ENCODE data around the gene ZBTB38.

ZBTB38 gene

DNA sequence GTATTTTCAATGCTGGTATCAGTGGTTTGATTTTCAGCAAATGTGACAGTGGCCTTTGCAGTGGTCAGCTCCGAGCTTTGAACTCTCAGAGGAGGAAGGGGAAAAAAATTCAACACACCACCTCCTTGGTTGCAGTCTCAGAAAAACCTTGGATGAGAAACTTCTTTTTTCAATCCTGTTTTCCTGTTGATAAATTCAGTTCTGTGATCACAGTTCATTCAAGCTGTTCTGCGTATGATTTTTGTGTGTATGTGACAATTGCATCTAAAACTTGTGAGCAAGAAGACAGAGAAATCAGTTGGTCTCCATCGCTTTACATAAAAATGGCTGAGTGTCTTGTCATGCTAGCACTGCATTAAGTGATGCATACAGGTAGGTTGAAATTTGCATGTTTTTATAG lies 19.2 kb downstream of the ZBTB38 start:
- DNase-seq: no peak

GRCh38 chr3:141388395-141388794 lies 20.1 kb downstream of the ZBTB38 start:
- no peak for DNase-seq

GRCh38 chr3:141388823-141389621 lies 20.7 kb downstream of the ZBTB38 start:
- no peak for DNase-seq

GRCh38 chr3:141389703-141390102 lies 21.4 kb downstream of the ZBTB38 start:
- DNase-seq: no peak

- DNase-seq: no peak
Measured at GRCh38 chr3:141390747-141391146, 22.4 kb downstream of the ZBTB38 start.

- no peak for DNase-seq
Measured at GRCh38 chr3:141391298-141391990, 23.1 kb downstream of the ZBTB38 start.

DNA sequence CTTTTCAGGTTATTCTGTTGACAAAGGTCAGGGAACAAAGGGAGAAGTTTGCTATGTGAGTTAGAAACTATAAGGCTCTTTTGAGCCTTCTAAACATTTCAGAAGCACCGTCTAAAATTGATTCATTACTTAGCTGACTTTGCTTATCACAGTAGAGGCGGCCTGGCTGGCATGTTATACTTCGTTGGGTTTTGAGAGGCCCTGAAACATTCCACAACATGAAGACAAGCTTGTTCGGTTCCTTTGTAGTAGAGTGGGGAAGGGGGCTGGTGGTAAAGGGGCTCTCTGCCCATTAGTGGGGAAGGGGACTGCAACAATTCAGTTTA lies 23.6 kb downstream of the ZBTB38 start:
- no peak for DNase-seq

GRCh38 chr3:141392416-141392815 lies 24.1 kb downstream of the ZBTB38 start:
- DNase-seq: no peak

GRCh38 chr3:141392897-141393734 lies 24.8 kb downstream of the ZBTB38 start:
- DNase-seq: no peak

DNA sequence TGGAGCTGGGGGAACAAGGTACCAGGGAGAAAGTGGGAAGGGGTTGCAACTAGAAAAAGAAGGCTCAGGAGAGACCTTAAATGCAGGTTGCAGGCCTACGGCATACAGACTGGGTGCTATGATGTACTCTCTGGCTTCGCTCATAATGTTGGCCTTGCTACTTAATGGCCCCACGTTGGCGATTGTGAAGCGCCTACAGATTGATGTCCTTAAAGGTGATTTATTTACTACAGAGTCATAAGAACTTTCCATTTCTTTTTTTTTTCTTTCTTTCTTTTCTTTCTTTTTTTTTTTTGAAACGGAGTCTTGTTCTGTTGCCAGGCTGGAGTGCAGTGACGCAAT lies 25.4 kb downstream of the ZBTB38 start:
- DNase-seq: no peak

- DNase-seq: no peak
Measured at GRCh38 chr3:141394560-141394959, 26.3 kb downstream of the ZBTB38 start.

DNA sequence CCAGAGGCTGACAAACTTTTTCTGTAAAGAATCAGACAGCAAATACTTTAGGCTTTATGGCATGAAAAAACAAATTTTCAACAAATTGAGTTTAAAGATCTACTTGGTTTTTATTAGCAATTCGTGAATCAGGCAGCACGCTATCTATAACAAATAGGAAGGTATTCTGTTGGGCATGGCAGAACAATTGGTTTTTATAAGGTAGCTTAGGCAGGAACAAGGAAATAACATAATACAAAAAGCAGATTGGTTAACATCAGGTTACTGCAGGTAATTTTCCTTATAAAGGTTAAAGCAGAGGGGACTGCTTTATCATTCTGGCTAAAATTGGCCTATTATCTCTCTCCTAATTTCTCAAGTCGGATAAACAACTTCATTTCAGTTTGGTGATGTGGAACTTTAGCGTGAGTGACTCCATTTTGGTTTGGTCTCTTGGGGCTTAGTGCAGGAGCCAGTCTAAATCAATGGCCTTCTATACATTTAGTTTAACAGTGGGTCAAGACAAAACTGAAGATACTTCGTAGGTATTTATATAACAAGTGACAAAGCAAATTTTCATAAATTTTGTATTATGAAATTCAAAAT lies 26.8 kb downstream of the ZBTB38 start:
- no peak for DNase-seq

GRCh38 chr3:141397996-141398395 lies 29.7 kb downstream of the ZBTB38 start:
- no peak for DNase-seq

GRCh38 chr3:141399200-141399599 lies 30.9 kb downstream of the ZBTB38 start:
- no peak for DNase-seq

DNA sequence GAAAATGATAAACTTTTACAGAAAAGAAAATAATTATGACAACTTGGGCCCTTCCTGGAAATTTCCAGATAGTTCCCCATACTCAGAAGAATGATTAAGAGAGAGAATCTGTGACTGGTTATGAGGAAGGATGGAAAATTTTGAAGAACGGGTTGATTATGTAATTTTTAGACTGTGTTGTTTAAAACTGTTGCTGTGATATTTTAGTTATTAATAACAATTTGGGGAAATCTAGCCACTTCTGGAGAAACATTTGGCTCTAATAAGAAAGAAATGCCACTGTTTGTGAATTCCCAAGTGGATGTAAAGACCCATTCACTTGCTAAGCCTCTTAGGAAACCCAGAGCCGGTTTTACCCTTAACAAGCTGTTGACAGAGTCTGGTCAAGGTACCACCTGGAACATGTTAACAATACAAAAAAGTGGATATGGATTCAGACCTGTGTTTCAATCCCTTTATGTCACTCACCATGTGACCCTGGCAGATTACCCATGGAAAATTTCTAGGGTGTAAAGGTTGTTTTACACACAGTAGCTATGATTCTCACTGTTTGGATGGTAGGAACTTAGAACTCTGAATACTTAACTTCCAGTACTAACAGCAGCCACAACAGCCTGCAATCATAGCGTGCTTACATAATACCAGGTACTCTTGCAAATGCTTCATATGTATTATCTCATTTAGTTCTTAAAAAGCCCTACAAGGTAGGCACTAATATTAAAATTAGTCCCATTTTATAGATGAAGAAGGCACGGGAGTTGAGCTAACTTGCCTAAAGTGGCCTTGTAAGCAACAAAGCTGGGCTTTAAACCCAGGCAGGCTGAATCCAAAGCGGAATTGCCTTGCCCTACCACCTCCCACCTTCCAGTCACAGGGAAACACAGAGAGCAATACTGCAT lies 32.0 kb downstream of the ZBTB38 start:
- peak; percentile 12 to 76 for DNase-seq

- peak; percentile 2 to 25 for DNase-seq
Measured at GRCh38 chr3:141401095-141401494, 32.8 kb downstream of the ZBTB38 start.

DNA sequence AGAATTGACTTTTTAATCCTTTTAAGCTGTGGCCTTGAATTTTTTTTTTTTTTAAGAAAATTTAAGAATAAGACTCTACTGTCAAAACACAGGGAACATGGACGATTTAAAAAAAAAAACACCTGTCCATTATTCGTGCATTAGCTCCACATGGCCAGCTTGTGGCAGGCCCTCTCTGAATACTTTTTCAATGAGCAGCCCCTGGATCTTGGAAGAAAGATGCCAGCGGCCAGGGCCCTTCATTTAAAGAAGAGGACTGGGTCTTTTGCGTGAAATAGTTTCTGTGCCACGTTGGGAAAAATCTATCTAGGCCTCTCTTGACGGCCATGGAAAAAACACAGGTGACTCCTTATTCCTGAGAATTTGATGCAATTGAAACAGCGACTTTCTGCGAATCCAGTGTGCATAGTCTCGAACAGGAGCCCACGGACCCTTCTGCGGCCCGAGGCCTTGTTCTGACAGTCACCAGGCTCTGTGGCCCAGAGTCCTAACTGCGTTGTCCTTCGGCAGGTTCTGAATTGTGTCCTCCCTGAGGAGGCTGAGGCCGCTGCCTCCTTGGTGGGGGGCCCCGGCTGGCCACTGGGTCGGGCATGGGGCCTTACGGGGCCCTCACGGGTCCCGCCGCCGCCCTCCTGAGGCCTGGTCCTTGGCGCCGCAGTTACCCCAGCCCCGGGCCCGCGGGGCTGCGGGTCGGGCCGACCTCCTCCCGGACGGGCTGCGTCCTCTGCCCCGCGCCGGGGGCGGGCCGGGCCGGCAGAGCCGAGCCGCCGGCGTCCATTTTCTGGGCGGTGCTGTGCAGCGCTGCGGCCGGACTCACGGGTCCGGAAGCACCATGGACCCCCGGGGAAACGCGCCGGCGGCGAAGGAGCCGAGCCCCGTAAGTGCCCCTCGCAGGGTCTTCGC lies 33.5 kb downstream of the ZBTB38 start:
- peak; percentile 35 to 71 for DNase-seq

DNA sequence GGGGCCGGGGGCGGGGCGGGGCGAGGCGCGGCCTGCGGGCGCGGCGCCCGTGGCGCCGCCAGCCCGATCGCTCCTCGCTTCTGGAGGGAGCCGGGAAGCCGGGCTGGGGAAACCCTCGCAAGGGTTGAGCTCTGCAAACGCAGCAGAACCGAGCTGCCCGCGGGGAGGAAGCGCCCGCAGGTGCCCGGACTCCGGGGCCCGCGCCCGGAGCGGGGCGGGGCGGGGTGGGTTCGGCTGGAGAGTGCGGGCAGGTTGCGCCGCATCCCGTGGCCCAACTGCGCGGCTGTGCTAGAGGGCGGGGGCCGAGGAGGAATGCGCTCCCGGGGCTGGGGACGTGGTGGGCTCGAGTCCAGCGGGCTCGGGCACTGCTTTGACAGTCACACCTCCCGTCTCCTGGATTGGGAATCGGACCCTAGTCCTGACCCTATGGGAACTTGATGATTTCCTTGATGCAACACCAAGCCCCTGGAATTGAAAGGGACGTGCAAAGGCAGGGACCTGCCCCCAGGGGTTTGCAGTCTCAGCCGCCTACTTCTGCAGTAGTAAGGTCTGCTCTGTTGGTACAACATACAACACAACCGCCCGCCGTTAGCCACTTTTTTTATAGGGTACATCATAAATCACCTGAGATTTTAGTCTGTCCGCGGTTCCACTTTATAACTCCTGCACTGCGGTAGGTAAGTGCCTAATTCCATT lies 34.3 kb downstream of the ZBTB38 start:
- DNase-seq: peak; percentile 22 to 47

- no peak for DNase-seq
Measured at GRCh38 chr3:141403576-141403975, 35.3 kb downstream of the ZBTB38 start.

- DNase-seq: no peak
Measured at GRCh38 chr3:141405025-141405424, 36.7 kb downstream of the ZBTB38 start.

All from inflammatory macrophage (primary cell).